22Rv1 (cell line): ENCODE measurements around the gene PURA.

Source experiments
- ZFX ChIP-seq: fragments of 450-650 bp; IDR thresholded peaks from 2 replicates; pipeline ENCODE4 v1.6.1; 2017; ENCODE audit warnings: antibody characterized with exemption, borderline replicate concordance
- TF ChIP-seq, protein P1 (sequence below): fragments of 450-650 bp; IDR thresholded peaks from 2 replicates; pipeline ENCODE4 v1.5.1; 2017; ENCODE audit warnings: mild to moderate bottlenecking

DNA sequence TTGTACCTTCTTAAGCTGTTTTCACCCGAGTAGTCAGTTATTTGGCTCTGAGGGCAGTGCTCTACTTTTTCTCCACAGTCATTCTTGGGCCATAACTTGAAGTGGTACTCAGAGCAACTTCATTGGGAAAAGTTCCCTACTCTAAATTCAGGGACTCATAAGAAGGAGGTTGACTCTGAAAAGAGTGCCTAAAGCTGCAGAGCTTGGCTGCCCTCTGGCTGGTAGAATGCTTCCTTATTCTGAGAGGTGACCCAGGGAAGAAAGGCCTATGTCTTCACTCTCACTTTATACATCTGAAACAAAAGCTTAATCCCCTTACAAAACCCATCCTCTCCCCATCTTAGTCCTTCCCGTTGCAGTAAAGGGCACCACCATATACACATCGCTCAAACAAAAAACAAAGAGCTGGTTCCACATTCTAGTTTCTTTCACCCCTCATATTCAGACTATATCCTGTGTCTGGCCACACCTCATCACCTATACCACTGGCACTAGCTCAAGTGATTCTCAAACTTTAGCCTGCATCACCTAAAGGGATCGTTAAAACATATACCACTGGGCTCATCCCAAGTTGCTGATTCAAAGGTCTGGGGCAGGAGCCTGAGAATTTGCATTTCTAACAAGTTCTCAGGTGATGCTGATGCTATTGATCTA lies 19.7 kb downstream of the PURA start:
- TF ChIP-seq, protein P1, sequence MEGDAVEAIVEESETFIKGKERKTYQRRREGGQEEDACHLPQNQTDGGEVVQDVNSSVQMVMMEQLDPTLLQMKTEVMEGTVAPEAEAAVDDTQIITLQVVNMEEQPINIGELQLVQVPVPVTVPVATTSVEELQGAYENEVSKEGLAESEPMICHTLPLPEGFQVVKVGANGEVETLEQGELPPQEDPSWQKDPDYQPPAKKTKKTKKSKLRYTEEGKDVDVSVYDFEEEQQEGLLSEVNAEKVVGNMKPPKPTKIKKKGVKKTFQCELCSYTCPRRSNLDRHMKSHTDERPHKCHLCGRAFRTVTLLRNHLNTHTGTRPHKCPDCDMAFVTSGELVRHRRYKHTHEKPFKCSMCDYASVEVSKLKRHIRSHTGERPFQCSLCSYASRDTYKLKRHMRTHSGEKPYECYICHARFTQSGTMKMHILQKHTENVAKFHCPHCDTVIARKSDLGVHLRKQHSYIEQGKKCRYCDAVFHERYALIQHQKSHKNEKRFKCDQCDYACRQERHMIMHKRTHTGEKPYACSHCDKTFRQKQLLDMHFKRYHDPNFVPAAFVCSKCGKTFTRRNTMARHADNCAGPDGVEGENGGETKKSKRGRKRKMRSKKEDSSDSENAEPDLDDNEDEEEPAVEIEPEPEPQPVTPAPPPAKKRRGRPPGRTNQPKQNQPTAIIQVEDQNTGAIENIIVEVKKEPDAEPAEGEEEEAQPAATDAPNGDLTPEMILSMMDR, result no peak
- no peak for TF ChIP-seq ZFX
